CD4-positive, alpha-beta T cell treated with Interleukin-1 beta for 1 hour (primary cell): ENCODE results near the gene TMEM82.
A peak's percentile ranks its signal among the peaks of the same experiment; 100 is the strongest.

Experiments used
- DNase-seq, 2 donors: peaks; one replicate each; pipeline ENCODE4 v3.0.0-alpha.2; 2020 to 2022

The TMEM82 gene

DNA sequence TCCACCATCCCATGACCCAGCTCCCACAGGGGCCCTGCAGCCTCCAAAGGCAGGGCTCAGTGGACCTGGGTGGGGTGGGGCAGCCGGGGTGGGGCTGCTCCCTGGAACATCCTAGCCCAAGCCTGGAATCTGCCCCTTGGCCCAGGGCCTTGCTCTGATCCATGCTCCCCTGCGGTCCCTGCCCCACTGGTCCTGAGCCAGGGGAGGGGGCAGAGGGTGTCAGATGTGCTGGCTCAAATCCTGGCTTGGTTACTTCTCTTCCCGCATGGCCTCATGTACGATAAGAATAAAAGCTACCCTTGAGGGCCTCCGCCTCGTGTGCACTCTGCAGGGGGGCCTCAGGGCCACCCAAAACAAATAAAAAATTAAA is 5.4 kb upstream of the TMEM82 start:
- no peak for DNase-seq

DNA sequence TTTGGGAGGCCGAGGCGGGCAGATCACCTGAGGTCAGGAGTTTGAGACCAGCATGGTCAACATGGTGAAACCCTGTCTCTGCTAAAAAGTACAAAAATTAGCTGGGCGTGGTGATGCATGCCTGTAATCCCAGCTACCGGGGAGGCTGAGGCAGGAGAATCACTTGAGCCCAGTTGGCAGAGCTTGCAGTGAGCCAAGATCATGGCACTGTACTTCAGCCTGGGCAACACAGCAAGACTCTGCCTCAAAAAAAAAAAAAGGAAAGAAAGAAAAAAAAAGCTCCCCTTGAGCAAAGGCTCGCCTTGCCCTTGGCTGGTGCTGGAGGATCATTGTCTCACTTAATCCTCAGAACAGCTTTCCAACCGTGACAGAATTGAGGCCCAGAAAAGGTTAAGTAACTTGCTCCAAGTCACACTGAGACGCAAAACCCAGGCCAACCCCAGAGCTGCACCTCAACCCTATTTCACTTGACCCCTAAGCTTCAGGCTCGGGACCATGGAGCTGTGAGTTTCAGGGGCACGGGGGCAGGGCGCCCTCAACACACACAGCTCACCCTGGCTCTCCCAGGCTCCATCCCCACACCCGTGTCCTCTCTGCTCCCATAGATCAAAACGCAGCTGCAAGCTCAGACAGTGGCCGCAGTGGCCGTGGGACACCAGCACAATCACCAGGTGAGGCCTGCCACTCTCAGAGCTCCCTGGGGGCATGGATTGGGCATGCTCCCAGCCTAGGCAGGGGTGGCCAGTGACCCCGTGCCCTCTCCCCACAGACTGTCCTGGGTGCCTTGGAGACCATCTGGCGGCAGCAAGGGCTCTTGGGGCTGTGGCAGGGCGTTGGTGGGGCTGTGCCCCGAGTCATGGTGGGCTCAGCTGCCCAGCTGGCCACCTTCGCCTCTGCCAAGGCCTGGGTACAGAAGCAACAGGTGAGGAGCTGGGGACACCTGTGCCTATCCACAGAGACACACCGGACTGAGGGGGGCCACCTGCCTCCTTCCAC is 4.7 kb upstream of the TMEM82 start:
- DNase-seq = no peak

DNA sequence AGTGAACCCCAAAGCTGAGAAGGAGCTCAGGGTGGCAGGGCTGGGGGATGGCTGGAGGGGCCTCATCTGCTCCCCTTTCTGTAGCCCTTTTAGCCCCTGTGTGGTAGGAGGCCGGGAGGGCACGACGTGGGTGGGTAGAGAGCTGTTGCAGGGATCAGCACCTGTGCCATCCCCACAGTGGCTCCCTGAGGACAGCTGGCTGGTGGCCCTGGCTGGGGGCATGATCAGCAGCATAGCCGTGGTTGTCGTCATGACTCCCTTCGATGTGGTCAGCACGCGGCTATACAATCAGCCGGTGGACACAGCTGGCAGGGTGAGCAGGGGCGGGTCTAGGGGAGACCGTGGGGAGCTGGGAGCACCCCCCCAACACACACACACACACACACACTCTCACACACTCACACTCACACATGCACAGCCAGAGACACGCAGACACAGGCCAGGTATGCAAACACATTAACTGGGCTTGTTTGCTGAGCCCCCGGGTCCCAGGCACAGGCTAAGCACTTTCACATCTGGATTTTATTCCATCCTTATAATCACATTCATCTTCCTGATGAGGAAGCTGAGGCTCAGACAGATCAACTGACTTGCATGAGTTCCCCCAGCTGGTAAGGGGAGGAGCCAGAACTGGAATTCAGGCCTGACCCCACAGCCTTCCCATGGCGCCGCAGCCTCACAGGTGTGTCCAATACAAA is 3.7 kb upstream of the TMEM82 start:
- DNase-seq = no peak

DNA sequence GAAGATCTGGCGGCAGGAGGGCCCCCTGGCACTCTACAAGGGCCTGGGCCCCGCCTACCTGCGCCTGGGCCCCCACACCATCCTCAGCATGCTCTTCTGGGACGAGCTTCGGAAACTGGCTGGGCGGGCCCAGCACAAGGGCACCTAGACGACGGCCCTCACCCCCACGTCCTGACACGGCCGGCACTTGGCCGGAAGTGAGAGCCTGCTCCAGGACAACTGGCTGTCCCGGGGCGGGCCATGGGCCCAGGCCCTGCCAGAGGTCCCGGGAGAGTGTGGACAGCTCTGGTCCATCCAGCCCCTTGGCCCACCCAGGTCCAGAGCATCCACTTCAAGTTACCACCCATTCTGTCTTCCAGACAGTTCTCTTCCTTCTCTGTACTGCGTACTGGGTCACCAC is 3.0 kb upstream of the TMEM82 start:
- DNase-seq = no peak

DNA sequence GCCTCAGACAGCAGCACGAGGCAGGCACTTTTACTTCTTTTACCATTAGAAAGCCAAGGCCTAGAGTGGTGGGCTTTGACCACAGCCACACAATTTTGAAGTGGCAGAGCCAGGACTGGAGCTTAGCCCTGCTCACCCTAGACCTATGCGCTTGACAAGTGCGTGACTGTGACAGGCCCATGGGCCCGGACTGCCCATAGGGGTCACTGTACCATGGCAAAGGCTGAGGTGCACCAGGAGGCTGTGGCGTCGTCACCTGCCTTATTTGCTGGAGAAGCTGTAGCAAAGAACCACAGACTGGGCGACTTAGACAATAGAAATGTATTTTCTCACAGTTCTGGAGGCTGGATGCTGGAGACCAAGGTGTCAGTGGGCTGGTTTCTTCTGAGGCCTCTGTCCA is 2.6 kb upstream of the TMEM82 start:
- no peak for DNase-seq

DNA sequence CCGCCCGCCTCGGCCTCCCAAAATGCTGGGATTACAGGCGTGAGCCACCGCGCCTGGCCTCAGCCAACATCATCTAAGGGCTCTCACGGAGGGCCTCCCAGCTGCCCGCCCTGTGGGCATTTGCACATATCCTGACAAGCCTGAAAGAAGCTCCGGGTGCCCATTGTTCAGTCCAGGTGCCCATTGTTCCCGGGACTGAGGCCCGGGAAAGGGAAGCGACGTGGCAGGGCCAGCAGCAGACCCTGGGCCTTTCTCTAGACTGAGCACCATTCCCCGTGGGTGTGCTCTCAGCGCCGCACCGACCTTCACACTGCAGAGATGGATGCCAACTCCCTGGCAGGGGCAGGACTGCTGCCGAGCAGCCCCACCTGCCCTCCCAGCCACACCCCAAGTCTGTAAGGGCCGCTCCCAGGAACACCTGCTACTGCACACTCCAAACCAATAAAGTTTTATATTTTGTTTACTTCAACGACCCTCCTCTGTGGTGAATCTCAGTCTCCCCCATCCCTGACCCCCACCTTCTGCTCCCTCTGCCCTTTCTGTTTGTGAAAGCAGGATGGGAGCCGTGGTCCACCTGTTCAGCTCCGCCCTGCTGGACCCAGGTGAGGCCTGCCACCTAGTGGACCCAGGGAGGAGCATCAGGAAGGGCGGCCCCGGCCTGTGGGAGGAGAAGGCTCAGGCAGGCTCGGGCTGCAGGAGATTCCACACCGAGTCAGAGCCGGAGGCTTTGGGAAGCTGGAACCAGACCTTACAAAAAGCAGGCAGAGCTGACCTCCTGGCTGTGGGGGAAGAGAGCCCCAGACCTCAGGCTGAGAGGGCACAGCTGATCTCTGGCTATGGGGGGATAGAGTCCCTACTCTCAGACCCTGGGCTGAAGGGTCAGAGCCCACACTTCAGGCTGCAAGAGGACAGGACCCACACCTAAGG is 1.1 kb upstream of the TMEM82 start:
- peak; percentile 63 to 70 for DNase-seq

DNA sequence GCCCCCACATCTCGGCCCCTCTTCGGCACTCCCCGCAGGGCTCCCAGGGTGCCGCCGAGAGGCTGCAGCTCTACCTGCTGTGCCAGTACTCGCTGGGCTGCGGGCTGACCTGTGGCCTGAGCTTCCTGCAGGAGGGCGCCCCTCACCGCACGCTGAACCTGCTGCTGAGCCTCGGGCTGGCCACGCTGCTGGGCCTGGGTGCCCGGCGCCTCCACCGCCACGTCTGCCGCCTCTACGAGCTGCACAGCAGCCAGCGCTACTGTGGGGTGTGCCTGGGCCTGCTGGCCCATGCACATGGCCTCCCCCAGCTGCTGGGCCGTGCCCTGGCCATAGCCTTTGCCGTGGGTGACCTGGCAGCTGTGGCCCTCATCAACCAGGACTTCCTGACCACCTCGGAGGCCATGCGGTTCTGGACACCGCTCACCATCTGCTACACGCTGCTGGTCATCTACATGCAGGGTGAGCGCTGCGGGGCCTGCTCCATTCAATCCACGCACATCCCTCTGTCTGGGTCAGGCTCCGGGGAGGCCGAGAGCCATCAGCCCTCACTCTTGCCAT is 1.9 kb downstream of the TMEM82 start:
- no peak for DNase-seq

DNA sequence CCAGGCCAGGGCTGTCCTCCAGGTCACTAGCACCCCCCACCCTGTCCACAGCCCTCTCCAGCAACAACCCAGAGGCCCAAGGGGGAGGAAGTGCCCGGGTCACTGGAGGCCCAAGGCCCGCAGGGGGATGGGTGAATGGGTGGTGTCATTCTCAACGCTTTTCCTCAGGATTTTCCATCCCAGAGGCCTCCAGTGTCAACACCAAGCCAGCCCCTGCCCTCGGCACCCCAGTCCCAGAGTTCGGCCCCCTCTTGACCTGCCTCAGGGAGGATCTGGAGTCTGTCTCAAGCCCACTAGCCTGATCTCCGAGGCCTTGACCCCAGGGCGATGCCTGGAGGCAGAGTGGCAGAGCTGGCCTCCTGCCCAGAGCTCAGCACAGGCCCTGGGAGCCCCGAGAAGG is 5.1 kb downstream of the TMEM82 start:
- no peak for DNase-seq

DNA sequence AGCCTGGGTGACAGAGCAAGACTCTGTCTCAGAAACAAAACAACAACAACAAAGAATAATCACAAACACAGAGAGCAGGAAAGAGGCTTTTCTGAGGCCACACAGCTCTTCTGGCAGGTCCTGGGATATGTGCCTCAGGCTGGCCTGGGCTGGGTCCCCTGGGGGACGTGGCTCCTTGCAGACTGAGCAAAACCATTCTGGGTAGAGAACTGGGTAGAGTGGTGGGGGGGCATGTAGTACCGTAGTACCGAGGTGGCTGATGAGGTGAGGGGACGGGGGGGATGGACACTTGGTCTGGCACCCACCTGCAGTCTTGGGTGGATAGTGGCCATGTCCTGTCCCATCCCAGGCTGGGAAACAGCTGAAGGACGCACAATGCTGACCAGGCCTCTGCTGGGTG is 6.0 kb downstream of the TMEM82 start:
- DNase-seq = no peak

DNA sequence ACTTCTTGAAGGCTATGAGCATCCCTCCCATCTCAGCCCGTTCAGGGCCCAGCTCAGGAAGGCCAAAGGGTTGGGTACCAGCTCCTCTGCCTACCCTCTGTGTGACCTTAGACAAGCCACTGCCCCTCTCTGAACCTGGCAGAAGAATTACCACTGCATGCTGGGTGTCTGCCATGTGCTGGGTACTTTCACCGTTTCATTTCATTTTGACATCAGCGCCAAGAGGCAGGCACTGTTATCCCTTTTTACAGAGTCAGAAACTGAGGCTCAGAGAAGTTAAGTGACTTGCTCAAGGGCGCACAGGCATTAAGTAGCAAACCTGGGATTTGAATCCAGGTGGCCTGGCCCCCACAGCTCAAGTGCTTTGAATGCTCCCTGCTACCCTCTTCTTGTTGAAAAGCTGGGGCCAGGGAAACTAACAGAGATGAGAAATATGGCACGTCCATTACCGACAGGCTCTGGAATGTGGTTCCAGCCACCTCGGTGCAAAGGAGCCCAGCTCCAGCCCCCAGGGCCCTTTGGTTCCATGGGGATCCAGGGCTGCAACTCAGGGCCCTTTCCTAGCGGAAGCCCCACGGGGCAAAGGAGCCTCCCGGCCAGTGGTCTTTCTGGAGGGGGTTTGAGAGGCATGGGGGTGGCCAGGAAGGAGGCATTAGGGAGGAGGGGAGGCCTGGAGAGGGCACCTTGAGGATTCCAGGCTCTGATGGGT is 6.5 kb downstream of the TMEM82 start:
- no peak for DNase-seq

DNA sequence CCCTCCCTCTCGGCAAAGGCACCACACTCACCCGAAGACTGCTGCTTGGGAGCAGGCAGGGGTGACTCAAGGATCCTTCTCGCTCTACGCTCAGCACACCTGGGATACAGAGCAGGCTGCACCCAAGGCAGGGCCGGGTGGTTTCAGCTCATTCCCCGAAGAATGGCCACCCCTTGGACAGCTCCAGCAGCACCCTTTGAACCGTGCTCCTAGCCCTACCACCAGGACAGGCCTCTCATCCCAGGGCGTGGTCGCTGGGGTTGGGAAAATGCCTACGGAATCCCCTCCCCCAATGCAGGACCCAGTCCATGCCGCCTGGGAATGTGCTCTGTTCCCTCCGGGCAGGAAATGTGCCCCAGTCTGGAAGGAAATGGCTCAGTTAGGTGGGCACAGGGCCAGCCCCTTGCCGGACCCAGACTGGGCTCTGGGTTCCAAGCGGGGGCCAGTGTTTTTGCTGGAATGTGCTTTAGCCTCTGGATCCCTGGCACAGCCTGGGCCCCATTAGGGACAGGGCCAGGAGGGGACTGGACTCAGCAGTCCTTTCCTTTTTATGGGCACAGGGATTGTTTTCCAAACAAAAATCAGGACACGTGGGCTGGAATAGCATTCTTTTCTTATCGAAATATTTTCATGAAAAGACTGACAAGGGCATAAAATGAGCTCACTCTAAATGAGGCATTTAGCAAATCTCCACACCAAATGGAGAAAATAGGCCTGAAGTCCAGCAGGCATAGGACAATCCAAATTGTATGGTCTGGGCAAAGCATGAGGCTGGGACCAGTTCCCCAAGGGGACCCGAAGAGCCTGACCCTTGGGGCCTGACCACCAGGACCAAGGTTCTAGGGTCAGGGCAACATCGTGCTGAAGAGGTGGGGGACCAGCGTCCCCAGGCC is 7.3 kb downstream of the TMEM82 start:
- no peak for DNase-seq

DNA sequence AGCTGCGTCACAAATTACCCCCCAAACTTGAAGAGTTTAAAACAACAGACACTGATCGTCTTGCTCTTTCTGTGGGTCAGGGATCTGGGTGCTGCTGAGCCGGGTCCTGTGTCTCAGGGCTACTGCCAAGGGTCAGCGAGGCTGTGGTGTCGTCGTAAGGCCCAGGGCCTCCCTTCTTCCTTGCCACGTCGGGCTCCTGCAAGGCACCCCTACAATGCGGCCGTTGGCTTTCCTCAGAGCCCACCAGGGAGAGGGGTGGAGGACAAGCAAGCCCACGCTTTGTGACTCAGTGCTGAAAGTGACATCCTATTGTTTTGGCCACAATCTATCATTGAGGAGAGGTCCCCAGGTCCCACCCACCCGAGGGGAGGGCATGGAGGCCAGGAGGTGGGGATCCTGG is 8.6 kb downstream of the TMEM82 start:
- DNase-seq = no peak

DNA sequence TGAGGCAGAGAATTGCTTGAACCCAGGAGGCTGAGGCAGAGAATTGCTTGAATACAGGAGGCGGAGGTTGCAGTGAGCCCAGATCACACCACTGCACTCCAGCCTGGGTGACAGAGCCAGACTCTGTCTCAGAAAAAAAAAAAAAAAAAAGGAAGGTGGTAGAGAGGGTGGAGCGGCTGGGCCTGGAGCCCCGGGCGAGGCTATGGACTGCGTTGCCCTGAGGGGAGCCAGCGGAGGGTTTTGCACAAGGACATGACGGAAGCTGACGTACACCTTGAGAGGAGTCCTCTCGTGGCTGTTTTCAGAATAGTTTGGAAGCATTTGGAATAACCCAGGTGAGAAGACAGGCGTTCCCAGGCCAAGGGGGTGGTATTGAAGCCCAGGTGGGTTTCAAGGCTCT is 9.4 kb downstream of the TMEM82 start:
- no peak for DNase-seq

DNA sequence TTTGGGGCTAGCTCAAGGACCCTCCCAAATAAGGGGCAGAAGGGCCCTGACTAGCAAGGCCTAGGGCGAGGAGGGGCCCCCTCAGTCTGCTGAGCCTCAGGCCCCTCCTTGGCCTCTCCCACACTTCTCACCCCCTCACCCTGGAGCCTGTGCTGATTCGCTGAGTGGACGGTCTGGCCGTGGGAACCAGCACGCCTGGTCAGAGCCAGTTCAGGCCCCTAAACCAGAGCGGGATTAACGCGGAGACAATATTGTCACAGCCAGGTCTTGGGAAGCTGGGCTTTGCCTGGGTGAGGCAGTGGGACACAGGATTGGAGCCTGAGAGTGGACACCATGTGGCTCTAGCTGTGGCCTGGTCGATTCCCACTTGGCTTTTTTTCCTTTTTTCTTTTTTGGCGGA is 11.5 kb downstream of the TMEM82 start:
- DNase-seq = no peak

DNA sequence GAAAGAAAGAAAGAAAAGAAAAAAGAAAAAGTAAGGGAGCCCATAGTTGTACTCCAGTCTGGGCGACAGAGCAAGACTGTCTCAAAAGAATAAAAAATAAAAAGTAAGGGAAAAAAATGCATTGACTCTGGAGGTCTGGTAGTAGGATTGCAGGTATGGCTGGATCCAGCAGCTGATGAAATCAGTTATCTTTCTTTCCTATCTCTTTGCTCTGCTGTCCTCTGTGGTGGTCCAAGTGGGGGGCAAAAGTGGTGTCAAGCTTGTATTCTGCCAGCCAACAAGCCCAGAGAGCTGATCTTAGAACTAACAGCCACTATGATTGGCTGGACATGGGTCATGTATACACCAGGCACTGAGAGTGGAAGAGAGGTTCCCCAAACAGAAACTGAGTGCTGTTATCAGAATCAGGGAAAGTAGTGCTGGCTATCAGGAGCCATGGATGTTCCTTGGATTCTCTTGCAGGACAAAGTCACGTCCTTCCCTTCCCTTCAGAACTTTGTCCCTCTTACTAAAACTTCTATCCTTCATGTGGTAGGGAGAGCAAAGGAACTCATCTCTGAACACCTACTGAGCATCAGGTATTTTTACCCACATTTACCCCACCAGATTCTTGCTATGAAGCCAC is 12.8 kb downstream of the TMEM82 start:
- no peak for DNase-seq

DNA sequence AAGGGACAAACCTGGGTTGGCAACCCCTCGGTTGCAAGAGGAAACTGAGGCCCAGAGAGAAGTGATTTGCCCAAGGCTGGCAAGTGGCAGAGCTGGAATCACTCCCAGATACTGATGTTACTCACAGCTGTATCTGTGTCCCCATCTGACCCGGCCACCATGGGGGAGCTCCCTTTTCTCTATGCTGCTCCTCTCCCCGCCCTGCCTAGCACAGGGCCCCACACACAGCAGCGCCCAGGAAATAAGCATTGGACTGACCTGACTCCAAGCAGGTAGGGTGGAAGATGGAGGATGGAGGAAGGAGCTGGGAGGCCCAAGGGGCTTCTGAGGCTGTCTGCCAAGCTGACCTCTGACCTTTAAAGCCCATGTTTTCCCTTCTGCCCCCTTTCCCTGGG is 13.3 kb downstream of the TMEM82 start:
- DNase-seq = no peak

DNA sequence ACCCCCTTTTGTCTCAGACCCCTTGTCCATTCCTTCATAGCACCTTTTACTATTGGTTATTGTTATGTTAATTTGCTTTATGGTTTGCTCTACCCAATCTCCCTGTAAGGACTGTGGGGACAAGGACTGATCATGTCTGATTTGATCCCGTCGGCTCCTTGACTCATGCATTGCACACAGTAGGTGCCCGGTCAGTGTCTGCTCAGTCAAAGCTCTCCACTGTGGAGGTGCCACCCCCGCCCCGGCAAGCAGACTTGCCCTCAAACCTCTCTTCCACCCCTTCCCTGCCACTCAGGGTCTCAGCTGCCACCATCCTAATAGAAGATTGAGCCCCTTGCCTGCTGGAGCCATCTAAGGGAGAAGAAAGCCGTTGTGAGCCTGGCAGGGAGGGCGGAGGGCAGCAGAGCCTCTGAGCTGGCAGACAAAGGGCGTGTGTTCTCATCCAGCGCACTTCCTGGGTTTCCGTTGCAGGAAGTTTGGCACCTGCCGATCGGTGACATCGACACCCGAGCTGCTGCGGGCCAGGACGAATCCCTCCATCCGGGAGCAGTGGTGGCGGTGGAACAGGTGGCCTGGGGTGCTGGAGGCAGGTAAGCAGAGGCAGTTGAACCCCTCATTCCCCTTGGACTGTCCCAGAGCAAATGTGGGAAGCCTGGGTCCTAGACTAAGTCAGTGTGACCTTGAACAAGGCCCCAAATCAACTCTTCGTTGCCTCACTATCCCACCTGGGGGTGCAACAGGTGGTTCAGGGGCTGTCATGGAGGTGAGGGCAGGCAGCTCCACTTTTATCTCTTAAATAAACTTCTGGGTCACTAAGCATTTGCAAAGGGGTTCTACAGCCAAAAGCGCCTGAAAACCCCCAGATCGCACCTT is 14.1 kb downstream of the TMEM82 start:
- DNase-seq = no peak

DNA sequence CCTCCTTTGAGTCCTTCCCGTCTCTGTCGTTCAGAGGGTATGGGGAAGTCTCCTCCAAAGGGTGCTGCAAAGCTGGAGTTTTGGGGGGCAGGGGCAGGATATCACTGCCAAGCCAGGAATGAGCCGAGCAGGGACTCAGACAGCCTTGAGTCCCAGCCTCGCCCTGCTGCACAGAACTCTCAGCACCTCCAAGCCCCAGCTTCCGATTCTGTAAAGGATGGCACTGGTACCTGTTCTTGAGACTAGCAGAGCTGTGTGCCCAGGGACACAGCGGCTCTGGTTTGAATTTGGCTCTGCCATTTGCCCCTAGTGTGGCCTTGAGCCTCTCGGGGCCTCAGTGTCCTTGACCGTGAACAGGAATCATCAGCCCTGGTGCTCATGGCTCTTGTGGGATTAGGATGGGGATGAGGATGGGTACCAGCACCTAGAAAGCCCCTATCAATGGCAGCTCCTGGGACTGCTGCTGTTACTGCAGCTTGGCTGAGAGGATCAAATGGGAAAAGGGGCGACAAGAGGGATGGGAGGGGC is 14.8 kb downstream of the TMEM82 start:
- no peak for DNase-seq
